C4-2B (cell line): ENCODE results near the gene ADAM15.
A peak's percentile ranks its signal among the peaks of the same experiment; 100 is the strongest.

ENCODE experiments used
- H3K27ac ChIP-seq: fragments of 450-650 bp; 2 replicates; pipeline ENCODE4 v1.5.1; 2017
- CTCF ChIP-seq: fragments of 450-650 bp; conservative IDR thresholded peaks from 2 replicates; pipeline ENCODE4 v1.5.1; 2017; ENCODE audit warnings: mild to moderate bottlenecking
- ZFX ChIP-seq: fragments of 450-650 bp; IDR thresholded peaks from 2 replicates; pipeline ENCODE4 v1.6.1; 2017

ADAM15 gene

GRCh38 chr1:155080312-155081228 lies 29.5 kb downstream of the ADAM15 start:
- peak overlapping the region; percentile 82 for H3K27ac ChIP-seq
- TF ChIP-seq ZFX: no peak
- TF ChIP-seq CTCF: no peak

DNA sequence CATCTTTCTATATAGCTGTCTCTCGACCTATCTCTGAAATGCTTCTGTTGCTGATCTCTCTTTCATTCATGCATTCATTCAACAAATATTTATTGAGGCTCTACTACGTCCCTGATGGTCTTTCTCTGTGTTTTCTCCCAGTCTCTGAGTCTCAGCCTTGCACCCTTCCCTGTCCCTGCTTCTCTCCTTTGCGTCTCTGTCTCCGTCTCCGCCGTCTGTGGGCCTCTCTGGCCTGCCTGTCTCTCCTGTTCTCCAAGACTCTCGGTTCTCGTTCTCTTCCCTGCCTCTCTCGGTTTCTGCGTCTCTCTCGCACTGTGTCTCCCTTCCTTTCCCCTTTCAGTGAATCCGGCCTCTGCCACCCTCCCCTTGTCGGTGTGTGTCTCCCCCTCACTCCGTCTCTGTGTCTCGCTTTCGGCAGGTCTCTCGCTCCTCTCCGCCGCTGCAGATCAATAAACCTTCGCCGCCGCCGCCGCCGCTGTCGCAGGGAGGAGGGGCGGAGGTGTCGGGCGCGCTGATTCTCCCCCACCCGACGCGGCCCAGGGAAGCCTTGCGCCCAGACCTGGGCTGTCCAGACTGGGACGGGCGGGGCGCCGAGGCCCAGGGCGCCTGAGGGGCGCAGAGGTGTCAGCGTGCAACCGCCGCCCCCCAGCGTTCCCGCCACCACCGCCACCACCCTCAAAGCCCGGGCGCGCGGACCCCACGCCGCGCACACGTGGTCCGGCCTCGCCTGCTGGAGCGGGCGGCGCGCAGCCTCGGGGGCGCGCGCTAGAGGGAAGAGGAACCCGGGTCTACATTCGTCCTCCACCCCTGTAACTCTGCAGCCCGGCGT lies 30.6 kb downstream of the ADAM15 start:
- peak overlapping the region; percentile 82 for H3K27ac ChIP-seq
- TF ChIP-seq CTCF (no peak), ZFX (no peak)

GRCh38 chr1:155082301-155083051 lies 31.4 kb downstream of the ADAM15 start:
- H3K27ac ChIP-seq: peak overlapping the region; percentile 82
- TF ChIP-seq ZFX (no peak), CTCF (no peak)

DNA sequence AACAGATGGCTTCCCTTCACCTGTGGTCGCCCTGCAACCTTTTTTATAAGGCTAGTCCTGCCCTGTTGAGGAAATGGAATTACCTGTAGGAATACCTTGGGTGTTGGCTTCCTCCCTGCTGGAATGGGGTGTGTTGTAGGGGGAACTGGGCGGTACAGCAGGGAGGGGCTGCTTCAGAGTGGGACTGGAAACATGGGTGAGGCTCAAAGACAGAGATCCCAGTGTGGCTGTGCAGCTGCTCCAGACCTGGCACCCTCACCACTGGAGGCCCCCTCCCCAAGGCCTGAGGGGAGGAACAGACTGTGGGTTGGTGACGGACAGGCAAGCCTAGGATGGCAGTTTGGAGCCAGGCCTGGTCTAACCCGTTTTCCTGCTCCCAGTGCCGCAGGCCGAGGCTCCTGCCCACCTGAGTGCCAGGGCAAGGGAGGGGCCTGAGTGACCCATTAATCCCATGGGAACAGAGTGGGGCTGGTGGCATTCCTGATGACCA lies 32.0 kb downstream of the ADAM15 start:
- TF ChIP-seq ZFX (no peak), CTCF (no peak)
- H3K27ac ChIP-seq: peak overlapping the region; percentile 82

- peak overlapping the region; percentile 82 for H3K27ac ChIP-seq
Measured at GRCh38 chr1:155083865-155084721, 33.0 kb downstream of the ADAM15 start.

More at GRCh38 chr1:155083865-155084721, 33.0 kb downstream of the ADAM15 start:
- TF ChIP-seq CTCF: no peak
- no peak for TF ChIP-seq ZFX
